Choroid plexus epithelial cell (primary cell): ENCODE data around the gene STAU1.
"Not testable (repeated sequence)": the region's sequence is repeated elsewhere in the genome, so short reads cannot be mapped to it uniquely, and the experiment has no call there.

Experiments
- DNase-seq: peaks from one replicate; pipeline ENCODE4 v3.0.0-alpha.2; 2010; ENCODE audit warnings: low read depth
- H3K4me3 ChIP-seq: 2 replicates; pipeline ENCODE4 v1.5.1; 2011; ENCODE audit warnings: low read depth, mild to moderate bottlenecking, control low read depth, low read length, moderate library complexity
- CTCF ChIP-seq: conservative IDR thresholded peaks from 2 replicates; pipeline ENCODE4 v1.5.1; 2011; ENCODE audit warnings: low read depth, mild to moderate bottlenecking, control low read depth, inconsistent platforms, low read length, moderate library complexity

The STAU1 gene

GRCh38 chr20:49136817-49137571 lies 51.1 kb downstream of the STAU1 start:
- DNase-seq, result no peak
- no peak for TF ChIP-seq CTCF
- H3K4me3 ChIP-seq, result no peak overlapping the region

- not testable (repeated sequence) for DNase-seq, H3K4me3 ChIP-seq
These were observed 53.3 kb downstream of the STAU1 start for GRCh38 chr20:49134797-49135196.

- no peak for DNase-seq
- TF ChIP-seq CTCF, result no peak
- H3K4me3 ChIP-seq, result no peak overlapping the region
These were observed 54.6 kb downstream of the STAU1 start for GRCh38 chr20:49133571-49133970.

- peak; percentile 88 for DNase-seq
- H3K4me3 ChIP-seq, result no peak overlapping the region
- TF ChIP-seq CTCF, result peak; percentile 53
These were observed 55.1 kb downstream of the STAU1 start for GRCh38 chr20:49132995-49133478.

GRCh38 chr20:49123982-49124381 lies 64.2 kb downstream of the STAU1 start:
- no peak overlapping the region for H3K4me3 ChIP-seq
- TF ChIP-seq CTCF, result no peak
- no peak for DNase-seq

- no peak for DNase-seq
- H3K4me3 ChIP-seq, result no peak overlapping the region
- TF ChIP-seq CTCF, result no peak
These were observed 65.2 kb downstream of the STAU1 start for GRCh38 chr20:49122920-49123319.

GRCh38 chr20:49119988-49120387 lies 68.1 kb downstream of the STAU1 start:
- DNase-seq, result no peak
- H3K4me3 ChIP-seq, result no peak overlapping the region
- TF ChIP-seq CTCF, result no peak
